BLaER1 treated with 17β-estradiol and CSF1 and Interleukin-3, amounts not matched to agents 10 nM and 100 nM (cell line): ENCODE results near the gene ZNF683.

ENCODE experiments used
- H3K27ac ChIP-seq, 11 experiments: shearing (Covaris generic); formaldehyde crosslinking; 2 replicates each; pipeline ENCODE4 v1.8.1; 2022
- H3K27me3 ChIP-seq, 11 experiments: shearing (Covaris generic); formaldehyde crosslinking; 2 replicates each; pipeline ENCODE4 v1.8.1; 2022
- H3K36me3 ChIP-seq, 11 experiments: shearing (Covaris generic); formaldehyde crosslinking; 2 replicates each; pipeline ENCODE4 v1.8.1; 2022
- H3K4me1 ChIP-seq, 10 experiments: shearing (Covaris generic); formaldehyde crosslinking; 2 replicates each; pipeline ENCODE4 v1.8.1; 2022
- H3K4me2 ChIP-seq, 11 experiments: shearing (Covaris generic); formaldehyde crosslinking; 2 replicates each; pipeline ENCODE4 v1.8.1; 2022
- H3K4me3 ChIP-seq, 10 experiments: shearing (Covaris generic); formaldehyde crosslinking; 2 replicates each; pipeline ENCODE4 v1.8.1; 2022
- H3K9ac ChIP-seq, 11 experiments: shearing (Covaris generic); formaldehyde crosslinking; 2 replicates each; pipeline ENCODE4 v1.8.1; 2022
- H3K9me3 ChIP-seq, 11 experiments: shearing (Covaris generic); formaldehyde crosslinking; replicated peaks in 1 of 11; 2 replicates each; pipeline ENCODE4 v1.8.1; 2022
- H4K20me1 ChIP-seq, 11 experiments: shearing (Covaris generic); formaldehyde crosslinking; 2 replicates each; pipeline ENCODE4 v1.8.1; 2022
- Cebpa-rat ChIP-seq, 11 experiments: shearing (Covaris generic); IDR thresholded peaks; 2 replicates each; pipeline ENCODE4 v1.8.1; 2022

ZNF683 gene

DNA sequence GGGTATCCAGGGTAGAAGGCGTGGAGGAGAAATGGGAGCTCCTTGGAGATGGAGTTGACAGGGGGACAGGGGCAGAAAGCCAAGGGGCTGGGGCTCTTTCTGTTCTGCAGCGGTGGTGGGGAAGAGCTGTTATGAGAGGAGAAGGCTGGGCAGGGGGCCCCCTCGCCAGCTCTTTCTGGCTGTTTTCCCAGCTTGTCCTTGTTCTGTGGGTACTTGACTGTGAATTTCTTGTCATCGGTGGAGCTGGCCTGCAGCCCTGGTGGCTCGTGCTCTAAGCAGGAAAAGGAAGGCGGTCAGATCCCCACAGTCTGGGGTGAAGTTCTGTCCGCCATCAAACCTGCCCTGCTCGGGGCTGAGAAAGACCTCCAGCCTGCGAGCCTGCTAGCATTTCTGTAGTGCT lies 7.6 kb downstream of the ZNF683 start:
- Histone ChIP-seq H3K9me3 (no peaks in the 10 kb centered on the region), H3K9ac (no peak overlapping the region)

DNA sequence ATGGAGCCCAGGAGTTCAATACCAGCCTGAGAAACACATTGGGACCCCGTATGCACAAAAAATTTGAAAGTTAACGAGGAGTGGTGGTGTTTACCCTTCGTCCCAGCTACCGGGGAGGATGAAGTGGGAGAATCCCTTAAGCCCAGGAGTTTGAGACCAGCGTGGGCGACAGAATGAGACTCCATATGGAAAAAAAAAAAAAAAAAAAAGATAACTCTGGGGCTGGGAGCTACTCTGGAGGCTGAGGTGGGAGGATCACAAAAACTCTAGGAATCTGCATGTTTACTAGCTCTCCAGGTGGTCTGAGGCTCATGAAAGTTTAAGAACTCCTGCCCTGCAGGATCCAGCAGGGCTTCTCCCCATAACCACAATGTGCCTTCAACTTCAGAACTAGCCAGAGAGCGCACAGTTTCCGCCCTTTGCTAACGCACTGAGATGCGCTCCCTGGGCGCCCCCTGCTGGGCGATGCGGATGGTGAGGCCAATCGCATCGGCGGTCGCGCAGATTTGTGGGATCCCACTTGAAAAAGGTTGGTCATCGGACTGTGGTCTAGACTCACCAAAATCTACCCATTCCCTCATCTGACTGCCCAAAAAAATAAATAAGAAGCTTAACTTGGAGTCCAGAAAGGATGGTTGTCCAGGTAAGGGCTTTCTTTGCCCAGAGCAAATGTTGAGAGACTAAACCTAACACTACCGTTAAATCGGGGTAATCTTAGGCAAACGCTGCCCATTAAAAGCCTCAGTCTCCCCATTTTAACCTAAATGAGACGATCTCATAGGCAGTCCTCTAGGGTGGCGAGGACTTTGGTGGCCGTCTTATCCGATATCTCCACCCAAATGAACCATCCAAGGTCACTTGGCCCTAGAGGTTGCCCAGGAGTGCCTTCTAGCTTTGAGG lies 8.8 kb downstream of the ZNF683 start:
- Histone ChIP-seq H3K9ac (no peak overlapping the region), H3K27me3 (peaks cover 33 to 46% (median 40%) of the 10 kb centered on the region in 11 experiments), H3K9me3 (no peaks in the 10 kb centered on the region), H3K36me3 (no peaks in the 10 kb centered on the region), H3K4me1 (peaks cover 8 to 28% (median 24%) of the 10 kb centered on the region in 10 experiments; a peak in 18 of 20 replicates), H3K27ac (no peak overlapping the region), H4K20me1 (peaks cover 0 to 6% (median 0%) of the 10 kb centered on the region in 11 experiments; a peak in 4 of 22 replicates), H3K4me2 (peak overlapping the region in 6 of 11 experiments; percentile 2 to 29 (median 14); a peak in 4 of 22 replicates), H3K4me3 (no peak overlapping the region)
- TF ChIP-seq Cebpa-rat (IDR thresholded peaks at IDR 0.05), result no peak

More for the DNA sequence above, 7.6 kb downstream of the ZNF683 start:
- H3K27ac ChIP-seq, result no peak overlapping the region
- H3K4me3 ChIP-seq, result no peak overlapping the region
- peaks cover 9 to 30% (median 27%) of the 10 kb centered on the region in 10 experiments for H3K4me1 ChIP-seq
- peaks cover 0 to 6% (median 0%) of the 10 kb centered on the region in 11 experiments; a peak in 4 of 22 replicates for H4K20me1 ChIP-seq
- H3K36me3 ChIP-seq, result no peaks in the 10 kb centered on the region
- no peak overlapping the region for H3K4me2 ChIP-seq
- H3K27me3 ChIP-seq, result peaks cover 22 to 34% (median 29%) of the 10 kb centered on the region in 11 experiments
- TF ChIP-seq Cebpa-rat (IDR thresholded peaks at IDR 0.05), result no peak

DNA sequence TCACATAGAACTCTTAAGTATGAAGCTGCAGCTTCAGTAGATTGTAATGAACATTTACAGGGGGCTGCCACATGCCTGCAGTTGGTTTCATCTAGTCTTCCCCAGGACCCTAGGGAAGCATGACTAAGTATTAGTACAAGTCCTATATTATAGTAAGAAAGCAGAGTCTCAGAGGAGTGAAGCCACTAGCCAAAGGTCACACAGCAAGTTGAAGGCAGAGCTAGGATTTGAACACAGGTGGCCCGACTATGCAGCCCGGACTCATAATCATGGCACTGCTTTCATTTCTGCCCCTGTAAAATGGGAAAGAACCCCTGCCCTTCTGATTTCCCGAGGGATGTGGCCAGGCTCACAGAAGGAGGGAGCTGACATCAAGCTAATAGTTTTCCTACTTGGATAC lies 10.2 kb downstream of the ZNF683 start:
- H3K27me3 ChIP-seq, result peaks cover 45 to 58% (median 53%) of the 10 kb centered on the region in 11 experiments
- H3K9me3 ChIP-seq, result no peaks in the 10 kb centered on the region
- peaks cover 0 to 6% (median 0%) of the 10 kb centered on the region in 11 experiments; a peak in 4 of 22 replicates for H4K20me1 ChIP-seq
- peaks cover 8 to 28% (median 24%) of the 10 kb centered on the region in 10 experiments; a peak in 18 of 20 replicates for H3K4me1 ChIP-seq
- no peak overlapping the region for H3K4me3 ChIP-seq
- H3K9ac ChIP-seq, result no peak overlapping the region
- H3K4me2 ChIP-seq, result no peak overlapping the region
- no peaks in the 10 kb centered on the region for H3K36me3 ChIP-seq
- TF ChIP-seq Cebpa-rat (IDR thresholded peaks at IDR 0.05), result no peak
- no peak overlapping the region for H3K27ac ChIP-seq

DNA sequence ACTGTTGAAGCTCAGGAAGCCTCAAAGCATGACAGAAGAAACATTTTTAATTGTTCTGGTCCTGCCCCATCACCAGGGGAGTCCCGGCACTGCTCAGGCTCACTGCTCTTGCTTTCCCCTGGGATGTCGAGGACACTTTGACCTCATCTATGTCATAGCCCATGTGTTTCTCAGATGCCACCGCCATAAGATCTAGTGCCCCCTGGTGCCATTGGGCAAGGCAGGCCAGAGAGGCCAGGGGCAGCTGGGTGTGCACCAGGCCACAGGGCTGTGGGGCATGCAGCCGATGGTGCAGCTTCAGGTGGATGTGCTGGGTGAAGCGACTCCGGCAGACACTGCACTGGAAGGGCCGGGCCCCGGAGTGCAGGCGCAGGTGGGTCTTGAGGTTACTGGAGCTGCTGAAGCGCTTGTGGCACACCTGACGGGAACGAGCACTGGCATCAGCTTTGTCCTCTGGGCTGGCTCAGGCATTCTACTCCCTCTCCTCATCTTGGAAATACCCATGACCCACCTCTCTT lies 10.9 kb downstream of the ZNF683 start:
- Histone ChIP-seq H3K27me3 (peaks cover 45 to 59% (median 55%) of the 10 kb centered on the region in 11 experiments), H3K4me1 (peaks cover 8 to 28% (median 24%) of the 10 kb centered on the region in 10 experiments; a peak in 18 of 20 replicates), H3K9me3 (no peaks in the 10 kb centered on the region), H3K27ac (no peak overlapping the region), H4K20me1 (peaks cover 0 to 6% (median 0%) of the 10 kb centered on the region in 11 experiments; a peak in 4 of 22 replicates), H3K4me3 (no peak overlapping the region), H3K9ac (no peak overlapping the region), H3K4me2 (peak overlapping the region in 8 of 11 experiments; percentile 51 to 83 (median 70); a peak in 16 of 22 replicates), H3K36me3 (no peaks in the 10 kb centered on the region)
- no peak for TF ChIP-seq Cebpa-rat (IDR thresholded peaks at IDR 0.05)

DNA sequence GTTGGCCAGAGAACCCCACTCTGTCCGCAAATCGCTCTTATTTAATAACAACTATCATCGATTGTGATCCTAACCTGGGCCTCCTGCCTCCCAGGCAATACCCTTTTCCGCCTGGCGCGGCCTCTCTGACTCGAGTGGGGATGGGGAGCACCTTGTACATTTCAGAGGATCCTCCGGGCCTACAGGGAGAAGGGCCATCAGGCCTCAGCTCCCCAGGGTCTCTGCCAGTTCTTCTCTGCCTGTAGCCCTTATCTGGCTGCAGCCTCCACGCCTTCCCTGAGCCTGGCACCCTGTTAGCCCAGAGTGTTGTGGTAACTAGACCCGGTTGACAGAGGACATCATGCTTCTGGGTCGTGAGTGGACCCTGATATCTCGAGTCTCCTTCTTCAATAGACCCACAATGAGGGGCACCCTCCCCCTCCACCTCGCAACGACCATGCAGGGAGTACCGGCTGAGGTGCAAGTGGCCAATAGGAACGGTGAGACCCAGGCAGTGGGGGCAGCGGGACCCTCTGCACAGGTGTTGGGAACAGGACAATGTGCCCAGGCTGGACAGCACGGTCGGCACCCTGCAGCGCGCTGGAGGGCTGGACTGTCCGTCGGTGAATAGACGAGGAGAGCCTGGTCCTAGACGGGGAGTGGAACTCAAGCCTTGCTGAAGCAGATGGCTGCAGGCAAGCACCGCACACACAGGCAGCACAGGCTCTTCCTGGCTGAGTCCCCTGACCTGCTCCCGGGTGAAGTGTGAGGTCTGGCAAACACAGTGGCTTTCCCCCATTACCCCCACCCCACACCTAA lies 11.5 kb downstream of the ZNF683 start:
- Histone ChIP-seq H3K36me3 (no peaks in the 10 kb centered on the region), H3K4me3 (peak overlapping the region in 8 of 10 experiments; percentile 21 to 57 (median 40); a peak in 9 of 20 replicates), H3K27ac (no peak overlapping the region), H3K4me1 (peaks cover 8 to 28% (median 24%) of the 10 kb centered on the region in 10 experiments; a peak in 18 of 20 replicates), H3K9me3 (no peaks in the 10 kb centered on the region), H4K20me1 (peaks cover 0 to 6% (median 0%) of the 10 kb centered on the region in 11 experiments; a peak in 4 of 22 replicates), H3K27me3 (peaks cover 45 to 59% (median 55%) of the 10 kb centered on the region in 11 experiments), H3K4me2 (peak overlapping the region; percentile 51 to 83 (median 75)), H3K9ac (0 out of 22 replicates have a peak overlapping the region, but pooled peaks of 2 of the 11 experiments have one; percentile 25 to 57)
- no peak for TF ChIP-seq Cebpa-rat (IDR thresholded peaks at IDR 0.05)

DNA sequence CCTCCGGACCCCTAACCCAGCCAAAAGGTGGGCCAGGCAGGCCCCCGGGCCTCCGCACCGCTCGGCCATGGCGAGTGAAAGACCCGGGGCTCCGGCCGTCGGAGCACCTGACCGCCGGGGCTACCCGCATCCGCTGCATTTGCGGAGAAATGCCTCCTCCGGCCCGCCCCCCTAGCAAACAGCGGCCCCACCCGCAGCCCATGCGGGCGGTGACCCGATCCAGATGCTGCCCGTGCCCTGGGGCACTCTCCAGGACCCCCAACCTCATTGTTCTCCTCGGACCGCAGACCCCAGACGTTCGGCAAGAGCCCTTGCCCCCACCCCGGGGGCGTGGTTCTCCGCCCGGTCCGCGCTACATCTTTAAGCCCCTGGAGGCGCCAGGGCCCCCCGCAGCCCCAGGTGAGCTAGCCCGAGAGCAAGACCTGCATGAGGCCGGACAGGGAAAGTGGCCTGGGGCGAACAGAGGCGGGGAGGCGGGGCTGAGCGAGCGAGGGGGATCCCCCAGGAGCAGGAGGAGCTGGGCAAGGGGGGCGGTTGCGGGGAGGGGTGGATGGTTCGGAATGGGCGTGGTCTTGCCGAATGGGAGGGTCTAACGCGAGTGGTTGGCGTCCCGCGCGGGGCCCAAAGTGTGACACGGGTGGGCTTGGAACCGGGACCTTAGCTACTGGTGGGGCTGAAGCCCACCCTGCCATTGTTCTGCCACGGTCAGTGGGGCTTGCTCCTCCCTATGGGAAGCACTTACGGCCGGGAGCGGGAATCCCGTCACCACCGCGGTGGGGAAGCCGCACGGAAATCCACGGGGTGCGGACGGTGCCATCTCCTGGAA lies 12.4 kb downstream of the ZNF683 start:
- peak overlapping the region in 9 of 10 experiments; percentile 21 to 57 (median 40); a peak in 12 of 20 replicates for H3K4me3 ChIP-seq
- peaks cover 0 to 6% (median 0%) of the 10 kb centered on the region in 11 experiments; a peak in 4 of 22 replicates for H4K20me1 ChIP-seq
- no peaks in the 10 kb centered on the region for H3K36me3 ChIP-seq
- H3K27me3 ChIP-seq, result peaks cover 45 to 59% (median 55%) of the 10 kb centered on the region in 11 experiments
- peak overlapping the region in 3 of 11 experiments; percentile 23 to 57 (median 25); a peak in 2 of 22 replicates for H3K9ac ChIP-seq
- H3K27ac ChIP-seq, result no peak overlapping the region
- peak overlapping the region; percentile 51 to 83 (median 75) for H3K4me2 ChIP-seq
- no peaks in the 10 kb centered on the region for H3K9me3 ChIP-seq
- no peak for TF ChIP-seq Cebpa-rat (IDR thresholded peaks at IDR 0.05)
- H3K4me1 ChIP-seq, result peaks cover 8 to 28% (median 24%) of the 10 kb centered on the region in 10 experiments; a peak in 18 of 20 replicates

DNA sequence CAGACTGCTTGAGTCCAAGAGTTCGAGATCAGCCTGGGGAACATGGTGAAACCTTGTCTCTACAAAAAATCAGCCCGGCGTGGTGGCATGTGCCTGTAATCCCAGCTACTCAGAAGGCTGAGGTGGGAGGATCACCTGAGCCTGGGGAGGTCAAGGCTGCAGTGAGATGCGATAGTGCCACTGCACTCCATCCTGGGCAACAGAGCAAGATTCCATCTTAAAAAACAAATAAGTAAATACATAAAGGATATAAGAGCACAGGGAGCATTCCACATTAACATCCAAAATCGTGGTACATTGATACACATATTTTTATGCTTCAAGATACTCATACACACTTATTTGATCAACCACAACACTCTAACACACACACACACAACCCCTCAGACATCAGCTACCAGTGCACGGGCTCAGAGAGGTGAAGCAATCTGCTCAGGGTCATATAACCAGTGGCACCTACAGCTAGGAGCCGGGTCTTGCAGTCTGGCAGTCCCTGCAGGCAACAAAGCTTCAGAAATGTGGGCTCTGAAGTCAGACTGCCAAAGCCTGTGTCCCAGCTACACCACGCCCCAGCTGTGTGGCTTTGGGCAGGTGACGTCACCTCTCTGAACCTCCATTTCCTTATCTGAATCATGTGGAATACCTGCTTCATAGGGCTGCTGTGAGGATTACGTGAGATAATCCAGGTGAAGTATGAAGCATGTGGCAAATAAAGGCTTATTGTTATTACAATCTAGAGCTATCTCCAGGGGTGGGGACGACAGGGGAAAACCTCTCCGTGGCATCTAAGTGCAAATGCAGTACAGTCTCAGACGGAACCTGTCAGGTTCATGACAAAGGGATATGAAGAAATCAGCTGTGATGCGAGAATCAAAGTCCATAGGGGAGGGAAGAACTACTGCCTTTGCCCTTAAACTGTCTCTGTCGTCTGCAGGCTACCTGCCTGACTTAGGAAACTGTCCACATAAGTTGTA lies 13.9 kb downstream of the ZNF683 start:
- no peak overlapping the region for H3K27ac ChIP-seq
- H3K9ac ChIP-seq, result no peak overlapping the region
- H3K4me1 ChIP-seq, result peaks cover 8 to 28% (median 23%) of the 10 kb centered on the region in 10 experiments; a peak in 18 of 20 replicates
- peaks cover 45 to 59% (median 55%) of the 10 kb centered on the region in 11 experiments for H3K27me3 ChIP-seq
- no peaks in the 10 kb centered on the region for H3K36me3 ChIP-seq
- no peak overlapping the region for H3K4me2 ChIP-seq
- H4K20me1 ChIP-seq, result peaks cover 0 to 6% (median 0%) of the 10 kb centered on the region in 11 experiments; a peak in 4 of 22 replicates
- TF ChIP-seq Cebpa-rat (IDR thresholded peaks at IDR 0.05), result no peak
- H3K4me3 ChIP-seq, result no peak overlapping the region
- no peaks in the 10 kb centered on the region for H3K9me3 ChIP-seq
